Psoas muscle (tissue), 8 donors: ENCODE measurements around the gene ADPGK. TPM values are rescaled to one million over a fixed set of nuclear protein-coding genes. Genes with fewer than 3 reads are reported as not detected.

Source experiments
- ATAC-seq, 4 donors: fragments of 200-7000 bp; cut with Tn5 transposase; one replicate each; pipeline ENCODE4 v1.9.1; 2020; ENCODE audit warnings: moderate library complexity in 3 of 4, mild to moderate bottlenecking in 2 of 4
- DNase-seq, 2 donors: peaks; one replicate each; pipeline ENCODE4 v3.0.0-alpha.2; 2020
- H3K27ac ChIP-seq: fragments of 200-600 bp; one replicate; pipeline ENCODE4 v1.8.0; 2022
- H3K27me3 ChIP-seq, 3 donors: fragments of 200-600 bp in 1 of 3; one replicate each; pipeline versions ENCODE4 v1.6.1 to v1.8.0; 2013 to 2022; ENCODE audit warnings: low read length in 2 of 3, mild to moderate bottlenecking in 2 of 3, moderate library complexity in 1 of 3; ENCODE audit not compliant: insufficient read depth in 3 of 3
- H3K36me3 ChIP-seq, 2 donors: fragments of 200-600 bp in 1 of 2; one replicate each; pipeline versions ENCODE4 v1.6.1 to v1.8.0; 2013 to 2022; ENCODE audit warnings: low read depth in 1 of 2, mild to moderate bottlenecking in 1 of 2, moderate library complexity in 1 of 2; ENCODE audit not compliant: insufficient read depth in 1 of 2
- H3K4me1 ChIP-seq: fragments of 200-600 bp; one replicate; pipeline ENCODE4 v1.8.0; 2022
- H3K4me3 ChIP-seq: fragments of 200-600 bp; one replicate; pipeline ENCODE4 v1.8.0; 2022; ENCODE audit warnings: mild to moderate bottlenecking
- H3K9me3 ChIP-seq: fragments of 200-600 bp; one replicate; pipeline ENCODE4 v1.8.0; 2022
- CTCF ChIP-seq: fragments of 200-600 bp; IDR thresholded peaks from one replicate; pipeline ENCODE4 v1.8.0; 2022; ENCODE audit warnings: antibody characterized with exemption
- WGBS, 3 donors: extraction: QIAGEN DNeasy Blood & Tissue Kit; methylation state at CpG; one replicate each; pipeline versions ENCODE4 v1.1.6 to v1.1.7; 2013; 5-methylcytosine and 5-hydroxymethylcytosine counted together
- intact Hi-C, 2 donors: fragments of 100-400 bp; cut with DNase I; formaldehyde crosslinking; loops; one replicate each; pipeline versions ENCODE4 v1.11.0 to v1.14.2; 2022
- polyA plus RNA-seq, 3 donors: library from polyadenylated mRNA; stranded (reverse); fragments of 200-250 nt; gene quantifications; one replicate each; pipeline ENCODE4 v1.2.3, GENCODE V29; 2013
- total RNA-seq, 4 donors: library from RNA; stranded (reverse); fragmentation: NEBNext Ultra II Directional in 2 of 4; extraction: Animal tissue kit (Norgen Biotek cat#: 25700) in 2 of 4; gene quantifications; one replicate each; pipeline versions ENCODE4 v1.2.1 to v1.2.4, GENCODE V29; 2021 to 2023
- donor health status: healthy with polysubstance abuse.
- donor health status: DM: no; HTN: no; CAD: no; lungs with moderate emphysema.
- donor health status: Bipolar disorder and iron deficiency.
- donor health status: healthy.
- donor health status: DM: yes; HTN: yes; CAD: no.
- donor health status: DM: no; HTN: no; CAD: no.
- donor health status: DM: no; HTN: no; CAD: no.
- donor health status: DM: yes; HTN: yes; CAD: no.

The ADPGK gene
- total and polyA plus RNA-seq, 7 donors: 7.9 to 14.2 (median 10.5) TPM

- Histone ChIP-seq H3K9me3 (no peaks in the 10 kb centered on the region), H3K27me3 (no peaks in the 10 kb centered on the region), H3K4me3 (no peak overlapping the region), H3K27ac (no peak overlapping the region), H3K36me3 (peaks cover 0 to 3% of the 10 kb centered on the region in 2 donors), H3K4me1 (peaks cover 25% of the 10 kb centered on the region)
- intact Hi-C loops: loop anchor here (10.0 kb wide), 3 partner anchors 88 to 458 kb away; partner anchors contain the start of gene NEO1 (in 1 of the 2)
- WGBS, 3 donors: 83 to 91% (median 88%) methylated on average over 8 of the region's 8 CpGs
- TF ChIP-seq CTCF: no peak
- DNase-seq: no peak
- ATAC-seq: no peak
These were observed 3.3 kb upstream of the ADPGK start for GRCh38 chr15:72786676-72787345.

- no peak for TF ChIP-seq CTCF
- DNase-seq (no peak), ATAC-seq (no peak)
- intact Hi-C loops: loop anchor here (10.0 kb wide), 3 partner anchors 89 to 459 kb away; partner anchors contain the start of gene NEO1 (in 1 of the 2)
- Histone ChIP-seq H3K4me1 (peaks cover 31% of the 10 kb centered on the region), H3K4me3 (no peak overlapping the region), H3K9me3 (no peaks in the 10 kb centered on the region), H3K27me3 (no peaks in the 10 kb centered on the region), H3K27ac (peak overlapping the region; percentile 95), H3K36me3 (peaks cover 0 to 4% of the 10 kb centered on the region in 2 donors)
- 81 to 91% (median 89%) methylated on average over 4 of the region's 4 CpGs for WGBS, 3 donors
These were observed 2.7 kb upstream of the ADPGK start for GRCh38 chr15:72786242-72786641.

- peaks cover 0 to 4% of the 10 kb centered on the region in 2 donors for H3K36me3 ChIP-seq
- 78 to 95% (median 84%) methylated on average over 2 of the region's 2 CpGs for WGBS, 3 donors
- H3K4me3 ChIP-seq: no peak overlapping the region
- H3K4me1 ChIP-seq: peaks cover 31% of the 10 kb centered on the region
- no peaks in the 10 kb centered on the region for H3K27me3 ChIP-seq
- peak overlapping the region; percentile 95 for H3K27ac ChIP-seq
- ATAC-seq (no peak), DNase-seq (no peak)
- TF ChIP-seq CTCF: no peak
- H3K9me3 ChIP-seq: no peaks in the 10 kb centered on the region
- intact Hi-C loops: loop anchor here (10.0 kb wide), 3 partner anchors 89 to 459 kb away; partner anchors contain the start of gene NEO1 (in 1 of the 2)
These were observed 2.3 kb upstream of the ADPGK start for GRCh38 chr15:72785841-72786240.

DNA sequence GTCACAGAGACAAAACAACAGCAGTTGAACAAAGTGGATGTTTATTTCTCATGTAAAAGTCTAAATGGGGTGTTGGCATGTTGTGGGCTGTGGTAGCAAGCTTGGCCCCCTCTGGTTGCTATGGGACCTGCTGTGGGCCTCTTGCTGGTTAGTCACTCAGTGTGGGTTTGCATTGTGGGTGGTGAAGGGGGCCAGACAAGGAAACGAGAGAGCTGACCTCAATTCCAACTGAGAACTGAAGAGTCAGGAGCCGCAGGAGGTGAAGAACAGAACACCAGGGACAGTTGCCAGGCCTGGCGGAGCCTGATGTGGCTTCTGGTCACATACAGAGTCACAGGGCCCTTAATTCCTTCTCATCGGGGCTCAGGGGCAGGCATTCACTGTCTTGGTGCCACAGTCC is 1.9 kb upstream of the ADPGK start:
- DNase-seq (peak; percentile 19 to 65), ATAC-seq (peak in 1 of 4 donors; percentile 21)
- no peaks in the 10 kb centered on the region for H3K27me3 ChIP-seq
- peak overlapping the region; percentile 95 for H3K27ac ChIP-seq
- peaks cover 0 to 4% of the 10 kb centered on the region in 2 donors for H3K36me3 ChIP-seq
- WGBS, 3 donors: 26 to 57% (median 32%) methylated on average over 4 of the region's 4 CpGs
- H3K9me3 ChIP-seq: no peaks in the 10 kb centered on the region
- intact Hi-C loops: loop anchor here (10.0 kb wide), 3 partner anchors 89 to 459 kb away; partner anchors contain the start of gene NEO1 (in 1 of the 2)
- TF ChIP-seq CTCF: no peak
- H3K4me1 ChIP-seq: peaks cover 31% of the 10 kb centered on the region
- no peak overlapping the region for H3K4me3 ChIP-seq
